Ovary (tissue), 9 donors: ENCODE data around the gene C1QTNF12. TPM values are rescaled to one million over a fixed set of nuclear protein-coding genes. Genes with fewer than 3 reads are reported as not detected.

Experiments used
- DNase-seq, 5 donors: peaks; one replicate each; pipeline ENCODE4 v3.0.0-alpha.2; 2019 to 2020
- H3K27ac ChIP-seq, 2 donors: fragments of 200-600 bp; one replicate each; pipeline versions ENCODE4 v1.5.1 to v1.8.0; 2019 to 2022
- H3K27me3 ChIP-seq: fragments of 200-600 bp; one replicate; pipeline ENCODE4 v1.8.0; 2022
- H3K36me3 ChIP-seq: fragments of 200-600 bp; sonication (generic); one replicate; pipeline ENCODE4 v1.5.1; 2019
- H3K4me1 ChIP-seq: one replicate; pipeline ENCODE4 v1.8.1; 2013; ENCODE audit warnings: mild to moderate bottlenecking, moderate library complexity; ENCODE audit not compliant: insufficient read depth
- H3K4me3 ChIP-seq: fragments of 200-600 bp; sonication (generic); one replicate; pipeline ENCODE4 v1.5.1; 2017
- H3K9me3 ChIP-seq, 2 donors: fragments of 200-600 bp in 1 of 2; sonication (generic) in 1 of 2; one replicate each; pipeline versions ENCODE4 v1.5.1 to v1.8.1; 2013 to 2019; ENCODE audit warnings: mild to moderate bottlenecking in 1 of 2, moderate library complexity in 1 of 2
- EP300 ChIP-seq: sonication (generic); formaldehyde crosslinking; IDR thresholded peaks from one replicate; pipeline ENCODE4 v1.6.1; 2017; ENCODE audit warnings: antibody characterized with exemption
- POLR2A ChIP-seq: fragments of 450-650 bp; IDR thresholded peaks from one replicate; pipeline ENCODE4 v1.6.1; 2017; ENCODE audit warnings: antibody characterized with exemption, mild to moderate bottlenecking, moderate library complexity
- WGBS, 3 donors: extraction: QIAGEN DNeasy Blood & Tissue Kit in 1 of 3; methylation state at CpG; one replicate each; pipeline versions ENCODE4 v1.1.5 to v1.1.7; 2013 to 2017; 5-methylcytosine and 5-hydroxymethylcytosine counted together
- intact Hi-C, 4 donors: fragments of 100-400 bp; cut with DNase I; formaldehyde crosslinking; loops; one replicate each; pipeline versions ENCODE4 v1.11.0 to v1.15.1; 2022 to 2023
- polyA plus RNA-seq, 2 donors: library from polyadenylated mRNA; stranded (reverse); fragments of 200-250 nt in 1 of 2; fragments of 350-450 nt in 1 of 2; fragmentation: Illumina TruSeq in 1 of 2; extraction: RNeasy Lipid Tissue Mini Kit (QIAGEN cat#74804) in 1 of 2; gene quantifications; one replicate each; pipeline ENCODE4 v1.2.3, GENCODE V29; 2013 to 2014
- total RNA-seq, 7 donors: library from RNA; depleted of rRNA in 2 of 7; stranded (reverse); fragments of >200 nt in 2 of 7; fragmentation: NEBNext Ultra II Directional in 3 of 7; extraction: Animal tissue kit (Norgen Biotek cat#: 25700) in 3 of 7; gene quantifications; one replicate each; pipeline versions ENCODE4 v1.1.0 to v1.2.4, GENCODE V29; 2016 to 2023
- TF ChIP-seq, protein P1 (sequence below), 3 donors: fragments of 450-650 bp in 2 of 3; fragments of 200-600 bp in 1 of 3; IDR thresholded peaks; one replicate each; pipeline versions ENCODE4 v1.5.1 to v1.8.0; 2016 to 2022; ENCODE audit warnings: antibody characterized with exemption in 3 of 3, mild to moderate bottlenecking in 1 of 3
- donor health status: DM: no; HTN: no; CAD: no; lungs with moderate emphysema.
- donor health status: DM: no; HTN: no; CAD: no.
- donor health status: Bipolar disorder and iron deficiency.
- donor health status: DM: yes; HTN: yes; CAD: no.
- donor health status: DM: no; HTN: no; CAD: no.
- donor health status: DM: yes; HTN: yes; CAD: no.

C1QTNF12 gene
- total and polyA plus RNA-seq, 9 donors = 0.92 to 4.8 (median 1.4) TPM; not detected in 1

GRCh38 chr1:1285611-1286311, 39.2 kb upstream of the C1QTNF12 start:
- no peaks in the 10 kb centered on the region for H3K27me3 ChIP-seq
- peak in 1 of 5 donors; percentile 36 for DNase-seq
- 48 to 65% (median 60%) methylated on average over 26 to 37 of the region's 37 CpGs for WGBS, 3 donors
- H3K4me1 ChIP-seq = no peaks in the 10 kb centered on the region
- no peaks in the 10 kb centered on the region for H3K9me3 ChIP-seq
- H3K36me3 ChIP-seq = no peaks in the 10 kb centered on the region
- no peak overlapping the region for H3K4me3 ChIP-seq
- intact Hi-C loops = no loop called here
- H3K27ac ChIP-seq = no peak overlapping the region
- no peak for TF ChIP-seq EP300
- TF ChIP-seq POLR2A = no peak
- TF ChIP-seq, protein P1, sequence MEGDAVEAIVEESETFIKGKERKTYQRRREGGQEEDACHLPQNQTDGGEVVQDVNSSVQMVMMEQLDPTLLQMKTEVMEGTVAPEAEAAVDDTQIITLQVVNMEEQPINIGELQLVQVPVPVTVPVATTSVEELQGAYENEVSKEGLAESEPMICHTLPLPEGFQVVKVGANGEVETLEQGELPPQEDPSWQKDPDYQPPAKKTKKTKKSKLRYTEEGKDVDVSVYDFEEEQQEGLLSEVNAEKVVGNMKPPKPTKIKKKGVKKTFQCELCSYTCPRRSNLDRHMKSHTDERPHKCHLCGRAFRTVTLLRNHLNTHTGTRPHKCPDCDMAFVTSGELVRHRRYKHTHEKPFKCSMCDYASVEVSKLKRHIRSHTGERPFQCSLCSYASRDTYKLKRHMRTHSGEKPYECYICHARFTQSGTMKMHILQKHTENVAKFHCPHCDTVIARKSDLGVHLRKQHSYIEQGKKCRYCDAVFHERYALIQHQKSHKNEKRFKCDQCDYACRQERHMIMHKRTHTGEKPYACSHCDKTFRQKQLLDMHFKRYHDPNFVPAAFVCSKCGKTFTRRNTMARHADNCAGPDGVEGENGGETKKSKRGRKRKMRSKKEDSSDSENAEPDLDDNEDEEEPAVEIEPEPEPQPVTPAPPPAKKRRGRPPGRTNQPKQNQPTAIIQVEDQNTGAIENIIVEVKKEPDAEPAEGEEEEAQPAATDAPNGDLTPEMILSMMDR (IDR thresholded peaks at IDR 0.05) = no peak

GRCh38 chr1:1285102-1285571, 38.6 kb upstream of the C1QTNF12 start:
- no peaks in the 10 kb centered on the region for H3K36me3 ChIP-seq
- H3K27me3 ChIP-seq = no peaks in the 10 kb centered on the region
- 75 to 85% (median 79%) methylated on average over 21 to 22 of the region's 22 CpGs for WGBS, 3 donors
- intact Hi-C loops = no loop called here
- no peak for DNase-seq
- TF ChIP-seq EP300 = no peak
- TF ChIP-seq, protein P1 (IDR thresholded peaks at IDR 0.05) = no peak
- no peak for TF ChIP-seq POLR2A
- H3K27ac ChIP-seq = no peak overlapping the region
- H3K4me3 ChIP-seq = no peak overlapping the region
- H3K9me3 ChIP-seq = no peaks in the 10 kb centered on the region
- no peaks in the 10 kb centered on the region for H3K4me1 ChIP-seq

DNA sequence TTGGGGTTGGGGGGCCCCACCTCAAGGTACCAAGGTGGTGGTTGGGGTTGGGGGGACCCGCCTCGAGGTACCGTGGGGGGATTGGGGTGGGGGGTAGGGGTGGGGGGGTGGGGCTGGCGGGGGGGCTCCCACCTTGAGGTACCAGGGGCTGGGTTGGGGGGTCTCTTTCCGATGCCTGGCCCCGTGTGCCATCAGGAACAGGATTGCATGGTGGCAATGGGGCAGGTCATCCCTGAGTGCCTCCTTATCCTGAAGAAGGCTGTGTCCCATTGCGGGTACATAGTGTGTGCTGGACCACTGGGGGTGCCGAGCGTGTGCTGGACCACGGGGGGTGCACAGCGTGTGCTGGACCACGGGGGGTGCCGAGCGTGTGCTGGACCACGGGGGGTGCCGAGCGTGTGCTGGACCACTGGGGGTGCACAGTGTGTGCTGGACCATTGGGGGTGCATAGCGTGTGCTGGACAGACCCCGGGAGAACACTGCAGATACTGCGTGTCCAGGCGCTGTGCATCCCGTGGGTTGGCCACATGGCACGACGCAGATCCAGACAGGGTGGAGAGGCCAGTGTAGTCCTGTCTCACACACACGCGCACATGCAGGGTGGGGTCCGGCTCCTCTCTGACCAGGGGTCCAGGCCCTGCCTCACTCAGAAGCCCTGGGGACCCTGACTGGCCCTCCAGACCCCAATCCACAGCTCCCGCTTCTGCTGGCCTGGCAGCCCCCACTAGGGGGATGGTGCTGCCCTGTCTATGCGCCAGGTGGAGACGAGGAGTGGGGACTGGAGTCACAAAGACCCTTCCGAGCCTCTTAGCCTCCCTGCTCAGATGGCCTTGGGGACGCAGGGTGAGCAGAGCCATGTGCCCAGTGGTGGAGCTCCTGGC, 37.9 kb upstream of the C1QTNF12 start:
- DNase-seq = no peak
- Histone ChIP-seq H3K9me3 (no peaks in the 10 kb centered on the region), H3K27ac (no peak overlapping the region), H3K36me3 (no peaks in the 10 kb centered on the region), H3K27me3 (no peaks in the 10 kb centered on the region), H3K4me3 (no peak overlapping the region), H3K4me1 (no peaks in the 10 kb centered on the region)
- 64 to 83% (median 74%) methylated on average over 27 to 32 of the region's 32 CpGs for WGBS, 3 donors
- intact Hi-C loops = no loop called here
- TF ChIP-seq, protein P1 (IDR thresholded peaks at IDR 0.05) = no peak
- TF ChIP-seq EP300 = no peak
- no peak for TF ChIP-seq POLR2A

GRCh38 chr1:1283821-1284220, 37.3 kb upstream of the C1QTNF12 start:
- no peaks in the 10 kb centered on the region for H3K9me3 ChIP-seq
- intact Hi-C loops = no loop called here
- H3K27ac ChIP-seq = no peak overlapping the region
- no peaks in the 10 kb centered on the region for H3K4me1 ChIP-seq
- TF ChIP-seq, protein P1 (IDR thresholded peaks at IDR 0.05) = no peak
- TF ChIP-seq EP300 (no peak), POLR2A (no peak)
- no peaks in the 10 kb centered on the region for H3K36me3 ChIP-seq
- H3K4me3 ChIP-seq = no peak overlapping the region
- H3K27me3 ChIP-seq = no peaks in the 10 kb centered on the region
- no peak for DNase-seq
- WGBS, 3 donors = 3 to 11% (median 3%) methylated on average over 3 to 8 of the region's 9 CpGs
